Stimulated activated CD4-positive, alpha-beta T cell treated with anti-CD3 and anti-CD28 coated beads, Interleukin-4, amount 100 ng/mL, for 1 hour (primary cell): ENCODE data around the gene LPP.
"Not testable (repeated sequence)": the region's sequence is repeated elsewhere in the genome, so short reads cannot be mapped to it uniquely, and the experiment has no call there.

Experiments used
- DNase-seq: peaks from one replicate; pipeline ENCODE4 v3.0.0-alpha.2; 2020

The LPP gene

DNA sequence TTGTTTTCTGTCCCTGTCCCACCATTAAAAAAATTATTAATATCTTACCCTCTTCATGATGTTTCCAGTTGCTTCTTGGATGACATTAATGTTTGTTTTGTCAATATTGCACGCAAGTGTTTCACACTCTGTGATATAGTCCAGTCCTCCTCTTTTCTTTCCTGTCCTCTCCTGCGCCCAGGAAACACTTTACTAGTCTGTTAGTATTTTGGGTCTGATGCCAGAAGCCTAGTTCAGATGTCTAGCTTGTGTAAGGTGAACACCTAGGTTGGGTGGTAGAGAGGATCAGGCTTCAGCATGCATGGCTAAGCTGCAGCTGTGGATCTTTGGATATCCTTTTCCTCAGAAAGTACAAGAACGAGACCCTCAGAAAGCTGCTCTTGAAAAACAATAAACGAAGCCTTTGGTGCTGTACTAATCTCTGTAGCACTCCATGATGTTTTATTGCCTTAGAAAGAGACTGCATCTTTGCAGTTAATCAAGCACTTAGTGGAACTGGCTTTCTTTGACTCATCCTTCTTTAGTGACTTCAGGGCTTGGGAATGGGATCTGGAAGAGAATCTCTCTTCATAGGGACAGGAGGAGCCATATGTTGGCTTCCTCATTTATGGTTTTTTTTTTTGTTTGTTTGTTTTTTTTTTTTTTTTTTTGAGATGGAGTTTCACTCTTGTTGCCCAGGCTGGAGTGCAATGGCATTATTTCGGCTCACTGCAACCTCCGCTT is 253.4 kb downstream of the LPP start:
- no peak for DNase-seq

DNA sequence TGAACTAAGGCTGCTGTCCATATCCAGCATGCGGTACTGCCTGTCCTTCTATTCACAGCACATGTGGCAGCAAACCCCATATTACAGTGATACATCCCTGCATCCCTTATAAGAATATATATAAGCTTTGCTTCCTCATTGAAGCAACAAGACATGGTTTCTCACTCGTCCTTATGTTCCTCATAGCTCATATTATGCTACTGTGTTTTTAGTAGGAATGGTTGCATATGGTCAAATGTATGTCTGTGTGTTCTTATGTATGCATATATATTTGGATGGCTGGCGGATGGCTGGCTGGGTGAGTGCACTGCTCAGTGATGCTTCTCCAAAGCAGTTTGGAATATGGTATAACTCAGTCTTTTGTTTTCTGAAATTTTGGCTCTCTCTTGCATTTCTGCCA is 254.9 kb downstream of the LPP start:
- no peak for DNase-seq

DNA sequence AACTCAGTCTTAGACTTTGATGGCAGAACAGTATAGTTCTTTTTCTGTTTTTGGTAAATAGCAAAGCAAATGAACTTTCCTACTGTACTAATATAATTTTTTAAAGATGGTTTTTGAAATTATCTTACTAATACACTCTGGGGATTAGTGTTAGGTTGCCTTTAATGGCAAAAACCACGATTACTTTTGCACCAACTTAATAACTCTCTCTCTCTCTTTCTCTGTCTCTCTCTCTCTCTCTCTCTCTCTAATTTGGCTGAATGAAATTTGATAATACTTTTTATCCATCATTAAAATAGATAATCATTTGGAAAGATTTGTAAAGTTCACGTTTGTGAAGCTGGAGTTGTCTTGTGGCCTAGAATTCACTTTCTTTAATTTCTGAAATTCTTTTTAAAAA is 257.8 kb downstream of the LPP start:
- no peak for DNase-seq

DNA sequence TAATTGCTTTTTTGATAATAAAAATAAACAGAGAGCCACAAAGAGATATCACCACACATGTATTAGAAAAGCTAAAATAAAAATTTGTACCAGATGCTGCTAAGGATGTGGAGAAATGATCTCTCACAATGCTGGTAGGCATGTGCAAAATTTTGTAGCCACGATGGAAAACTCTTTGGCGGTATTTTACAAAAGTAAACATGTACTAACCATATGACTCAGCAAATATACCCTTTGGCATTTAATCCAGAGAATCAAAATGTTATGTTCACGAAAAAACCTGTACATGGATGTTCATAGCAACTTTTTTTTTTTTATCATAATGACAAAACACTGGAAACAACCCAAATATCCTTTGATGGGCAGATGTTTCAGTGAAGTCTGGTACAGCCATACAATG is 261.2 kb downstream of the LPP start:
- DNase-seq: no peak

DNA sequence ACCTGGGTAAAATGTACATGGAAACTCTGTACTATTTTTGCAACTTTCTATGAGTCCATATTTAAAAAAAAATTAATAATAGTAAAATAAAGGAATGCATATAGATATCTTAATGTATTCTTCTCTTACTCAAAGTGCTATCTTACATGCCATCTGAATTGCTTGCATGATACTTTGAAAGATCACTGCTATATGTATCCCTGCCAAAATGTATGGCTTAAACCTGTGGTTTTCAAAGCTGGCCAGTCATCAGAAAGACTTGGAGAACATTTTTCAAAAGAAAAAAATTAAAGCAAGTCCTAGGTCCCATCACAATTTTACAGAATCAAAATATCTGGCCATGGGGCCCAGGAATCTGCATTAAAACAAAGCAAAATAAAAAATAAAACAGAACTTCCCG is 262.1 kb downstream of the LPP start:
- no peak for DNase-seq

DNA sequence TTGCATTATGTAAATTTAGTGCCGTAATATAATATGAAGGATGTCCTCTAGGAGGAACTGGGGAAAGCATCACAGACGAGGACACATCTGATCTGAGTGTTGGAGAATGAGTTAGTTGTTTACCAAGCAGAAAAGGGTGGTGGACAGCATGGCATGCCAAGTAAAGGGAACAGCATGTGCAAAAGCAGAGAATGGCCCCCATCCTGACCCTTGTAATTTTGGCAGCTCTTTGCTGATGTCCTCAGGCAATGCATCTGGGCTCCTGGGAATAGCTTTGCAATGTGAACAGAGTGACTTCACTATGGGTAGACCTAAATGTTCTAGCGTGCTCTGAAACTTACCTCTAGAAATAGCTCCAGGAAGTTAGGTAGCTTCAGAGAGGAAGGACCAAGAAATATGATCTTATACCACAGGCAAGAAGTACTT is 263.3 kb downstream of the LPP start:
- DNase-seq: no peak

DNA sequence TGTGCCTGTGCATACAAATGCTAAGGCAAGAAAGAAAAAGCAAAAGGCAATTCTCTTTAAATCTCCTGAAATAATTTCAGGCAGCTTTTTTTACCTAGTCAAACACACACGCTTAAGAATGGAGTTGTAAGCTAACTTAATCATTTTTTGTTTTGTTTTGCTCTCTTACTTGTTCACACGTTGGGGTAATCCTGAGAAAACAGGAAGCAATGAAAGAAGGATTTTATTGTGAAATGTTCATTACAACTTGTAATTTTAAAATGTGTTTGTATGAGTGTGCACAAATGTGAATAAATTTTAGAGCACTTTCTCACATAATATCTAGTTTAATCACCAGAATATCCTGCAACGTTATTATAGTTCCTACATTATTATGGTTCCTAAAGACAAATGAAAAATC is 263.8 kb downstream of the LPP start:
- no peak for DNase-seq

DNA sequence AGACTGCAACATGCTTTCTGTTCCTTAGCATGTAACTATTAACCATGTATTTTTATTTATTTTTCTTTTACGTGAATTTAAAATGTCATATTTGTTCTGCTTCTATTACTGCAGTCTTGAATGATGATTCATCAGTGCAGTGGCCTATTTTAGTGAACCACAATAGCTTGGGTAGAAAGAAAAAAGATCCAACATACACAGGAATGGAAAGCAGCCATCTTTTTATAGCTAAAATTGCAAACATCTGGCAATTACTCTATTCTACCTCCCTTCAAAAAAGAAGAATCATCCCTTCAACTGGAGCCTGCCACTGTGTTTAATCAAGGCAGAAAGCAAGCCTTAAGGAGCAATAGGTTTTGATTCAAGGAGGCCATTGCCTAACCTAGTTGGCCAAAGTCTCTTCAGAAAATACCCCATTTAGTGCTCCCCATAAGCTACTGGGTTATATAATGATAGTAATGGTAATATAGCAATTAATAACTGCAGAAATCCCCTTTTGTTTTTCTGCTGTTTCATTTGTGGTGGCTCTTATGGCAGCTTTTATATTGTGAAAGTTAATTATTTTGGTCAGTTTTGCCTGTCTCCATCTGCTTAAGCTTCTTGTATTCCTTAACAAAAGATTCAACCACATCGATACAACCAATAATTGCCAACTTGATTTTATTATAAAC is 267.3 kb downstream of the LPP start:
- DNase-seq: no peak

DNA sequence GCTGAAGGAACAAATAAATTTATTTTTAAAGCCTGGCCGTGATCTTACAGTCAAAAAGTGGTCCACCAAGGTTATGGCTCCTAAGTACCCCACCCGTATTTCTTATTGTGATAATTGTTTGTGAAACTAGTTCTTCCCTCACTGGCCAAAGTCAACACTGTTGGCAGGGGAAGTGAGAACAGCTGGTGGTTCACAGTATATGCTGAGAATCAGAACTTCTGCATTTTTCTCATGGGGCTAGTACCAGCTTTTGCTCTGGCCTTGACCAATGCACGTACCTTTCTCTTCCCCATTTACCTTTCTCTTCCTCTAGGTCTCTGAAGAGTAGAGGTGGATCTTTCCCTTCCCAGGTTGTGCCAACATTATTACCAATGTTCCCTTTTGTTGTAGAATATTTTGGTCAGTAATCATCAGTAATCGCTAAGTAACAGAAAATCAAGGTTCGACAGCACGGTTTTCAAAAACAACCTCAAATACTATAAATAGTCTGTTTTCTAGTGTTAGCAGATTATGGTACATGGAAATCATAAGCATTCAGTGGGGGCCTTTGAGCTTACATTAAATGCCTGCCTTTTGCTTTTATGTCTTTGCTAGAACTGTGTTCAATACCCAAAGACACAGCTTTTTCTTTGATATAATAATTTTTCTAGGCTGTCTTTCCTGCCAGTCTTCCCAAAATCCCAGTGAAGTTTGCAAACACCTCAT is 268.0 kb downstream of the LPP start:
- no peak for DNase-seq

DNA sequence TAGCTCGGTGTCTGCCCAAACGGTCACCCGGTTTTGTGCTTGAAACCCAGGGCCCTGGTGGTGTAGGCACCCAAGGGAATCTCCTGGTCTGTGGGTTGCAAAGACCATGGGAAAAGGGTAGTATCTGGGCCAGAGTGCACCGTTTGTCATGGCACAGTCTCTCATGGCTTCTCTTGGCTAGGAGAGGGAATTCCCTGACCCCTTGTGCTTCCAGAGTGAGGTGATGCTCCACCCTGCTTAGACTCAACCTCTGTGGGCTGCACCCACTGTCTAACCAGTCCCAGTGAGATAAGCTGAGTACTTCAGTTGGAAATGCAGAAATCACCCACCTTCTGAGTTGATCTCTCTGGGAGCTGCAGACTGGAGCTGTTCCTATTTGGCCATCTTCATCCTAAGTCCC is 274.0 kb downstream of the LPP start:
- DNase-seq: not testable (repeated sequence)

DNA sequence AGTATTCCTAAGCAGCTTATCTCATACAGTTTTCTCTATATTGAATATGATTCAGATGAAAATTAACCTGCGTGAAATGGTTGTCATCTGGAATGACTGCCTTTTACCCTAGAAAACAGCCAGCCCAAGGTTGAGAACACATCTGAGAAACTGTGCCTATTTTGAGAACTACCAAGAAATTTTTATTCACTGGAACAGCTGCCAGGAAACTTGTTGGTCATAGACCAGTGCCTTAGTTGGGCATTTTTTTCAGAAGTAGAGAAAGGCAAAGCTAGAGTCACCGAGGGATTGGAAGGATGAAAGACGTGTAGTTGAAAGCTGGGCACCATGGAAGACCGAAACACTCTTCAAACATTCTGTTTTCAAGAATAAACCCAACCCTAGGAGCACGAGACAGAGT is 277.1 kb downstream of the LPP start:
- no peak for DNase-seq

DNA sequence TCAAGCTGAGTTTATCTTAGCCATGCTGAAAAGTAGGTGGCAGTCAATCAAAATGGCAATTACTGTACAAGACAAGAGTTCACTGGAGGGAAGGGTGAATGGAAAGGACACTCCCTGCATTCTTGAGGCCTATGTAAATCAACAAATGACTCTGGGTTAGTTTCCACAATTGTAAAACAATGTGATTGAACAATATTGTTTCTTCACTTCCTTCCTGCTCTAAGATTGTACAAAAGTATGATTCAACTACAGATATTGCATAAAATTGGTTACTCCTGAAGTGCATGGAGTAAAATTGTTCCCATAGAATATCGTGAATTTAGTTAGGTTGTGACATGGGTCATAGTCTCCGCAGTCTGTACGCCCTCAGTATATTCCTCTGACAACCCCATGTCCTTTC is 277.6 kb downstream of the LPP start:
- DNase-seq: no peak

DNA sequence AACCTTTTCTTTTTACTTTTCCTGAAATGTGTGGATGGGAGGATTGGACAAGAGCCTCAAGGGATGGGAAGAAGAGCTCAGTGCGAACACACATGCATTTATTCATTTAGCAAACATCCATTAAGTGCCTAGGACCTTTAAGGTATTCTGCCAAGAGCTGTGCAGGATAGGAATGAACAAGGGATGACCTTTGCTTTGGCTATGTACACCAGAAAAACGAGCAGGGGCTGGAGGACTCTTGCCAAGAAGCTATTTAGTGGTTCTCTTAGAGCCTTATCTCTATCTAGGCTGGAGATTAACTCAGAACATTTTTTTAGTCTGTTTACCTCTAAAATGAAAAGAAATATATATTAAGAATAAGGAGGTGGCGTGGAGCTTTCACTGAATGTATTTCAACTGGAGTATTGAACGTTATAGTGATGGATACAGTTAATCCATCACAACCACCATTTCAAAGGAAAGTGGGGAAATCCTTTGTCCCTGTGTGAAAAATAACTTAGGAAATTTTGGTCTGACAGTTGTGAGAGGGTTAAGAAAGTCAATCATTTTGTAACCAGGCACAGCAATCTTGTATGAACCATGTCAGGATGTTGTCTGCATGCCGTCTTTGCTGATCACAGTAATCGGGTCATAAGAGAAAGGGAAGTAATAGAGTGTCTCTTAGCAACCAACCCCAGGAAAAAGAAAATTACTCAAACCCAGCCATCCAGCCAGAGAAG is 279.0 kb downstream of the LPP start:
- DNase-seq: no peak

DNA sequence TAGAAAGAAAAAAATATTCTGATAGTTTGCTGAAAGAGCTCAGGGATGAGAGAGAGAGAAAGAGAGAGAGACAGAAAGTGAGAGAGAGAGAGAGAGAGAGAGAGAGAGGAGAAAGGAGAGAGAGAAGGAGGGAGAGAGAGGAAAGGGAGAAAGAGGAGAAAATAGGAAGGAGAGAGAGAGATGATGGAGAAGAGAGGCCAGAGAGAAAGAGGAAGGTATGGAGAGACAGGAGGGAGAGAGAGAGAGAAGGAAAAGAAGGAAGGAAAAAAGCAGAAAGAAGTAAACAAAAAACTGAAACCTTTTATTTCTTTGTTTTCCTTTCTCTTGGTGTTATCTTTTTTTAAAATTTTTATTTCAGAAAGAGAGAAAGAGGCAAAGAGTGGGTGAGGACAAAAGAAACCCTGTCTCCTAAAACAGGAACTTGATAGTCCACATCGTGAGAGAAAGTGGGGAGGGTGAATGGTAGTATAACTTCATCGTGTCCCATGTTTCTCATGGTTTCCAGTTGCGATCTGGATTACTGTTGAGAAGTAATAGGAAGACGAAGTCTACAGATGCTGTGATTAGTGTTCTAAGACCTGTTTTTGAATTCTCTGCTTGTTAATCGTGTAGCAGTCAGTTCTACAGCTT is 279.7 kb downstream of the LPP start:
- no peak for DNase-seq

DNA sequence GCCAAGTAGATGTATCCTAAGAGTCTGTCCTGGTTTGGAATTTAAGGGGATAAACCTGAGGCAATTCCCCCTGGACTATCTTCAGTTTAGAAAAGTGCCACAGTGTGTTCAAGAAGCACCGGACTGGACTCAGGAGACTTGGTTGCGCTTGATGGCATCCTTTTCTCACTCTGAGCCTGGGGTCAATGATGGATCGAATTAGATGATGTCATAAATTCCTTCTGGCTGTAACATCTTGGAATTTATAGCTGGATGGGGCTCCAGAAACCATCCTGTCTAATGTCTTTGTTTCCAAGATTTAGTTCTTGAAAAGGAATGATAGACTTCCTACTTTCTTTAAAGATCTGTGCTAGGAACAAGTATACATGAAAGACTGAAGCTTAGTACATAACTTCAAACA is 280.6 kb downstream of the LPP start:
- DNase-seq: no peak

DNA sequence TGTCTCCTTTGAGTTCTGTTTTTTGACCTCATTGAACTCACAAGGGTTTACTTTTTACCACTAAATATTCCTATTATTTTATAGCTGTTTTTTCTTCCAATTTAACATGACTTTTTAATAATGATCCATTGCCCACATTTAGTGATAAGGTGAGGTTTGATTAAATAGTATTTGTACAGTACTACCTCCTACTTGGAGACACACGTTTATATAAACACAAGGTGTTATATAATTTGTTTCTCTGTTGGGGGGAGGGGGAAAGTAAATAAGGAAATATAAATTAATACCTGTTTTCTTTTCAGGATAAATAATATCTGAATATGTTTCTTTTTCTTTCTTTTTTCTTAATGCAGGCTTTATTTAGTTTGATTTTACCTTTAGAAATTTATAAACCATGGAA is 281.3 kb downstream of the LPP start:
- DNase-seq: no peak

DNA sequence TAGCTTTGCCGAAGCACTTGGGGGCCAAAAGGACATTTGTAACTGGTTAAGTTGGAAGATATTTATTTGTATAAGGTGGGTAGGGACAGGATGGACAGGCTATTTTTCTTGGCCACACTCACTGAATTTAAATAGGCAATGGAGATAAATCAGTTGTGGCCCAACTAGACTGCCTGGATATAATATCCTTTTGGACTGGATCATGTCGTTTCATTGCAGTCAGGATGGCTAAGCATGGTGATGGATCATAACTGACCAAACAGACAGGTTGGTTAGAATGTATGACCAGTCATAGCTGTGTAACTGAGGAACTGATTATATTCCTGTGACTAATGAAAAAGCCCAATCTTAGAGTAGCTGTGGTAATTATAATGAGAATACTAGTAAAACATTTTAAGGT is 284.0 kb downstream of the LPP start:
- no peak for DNase-seq

DNA sequence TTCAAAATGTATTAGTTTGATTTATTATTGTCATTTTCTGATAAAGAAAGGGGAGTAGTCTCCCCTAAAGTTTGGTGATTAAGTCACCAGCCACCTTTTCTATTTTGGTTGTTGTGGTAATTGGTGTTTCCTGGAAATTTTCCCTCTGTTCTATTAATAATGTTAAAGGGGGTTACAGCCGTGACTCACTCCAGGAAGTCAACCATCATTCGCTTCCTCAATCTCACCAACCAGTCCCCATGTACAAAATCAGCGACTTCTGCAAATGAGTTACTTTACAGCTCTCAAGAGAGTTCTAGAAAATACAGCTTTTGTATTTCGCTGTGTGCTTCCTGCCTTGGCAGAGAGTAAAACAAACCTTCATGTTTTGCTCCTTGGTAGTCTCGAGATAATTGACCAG is 285.1 kb downstream of the LPP start:
- DNase-seq: peak; percentile 7

DNA sequence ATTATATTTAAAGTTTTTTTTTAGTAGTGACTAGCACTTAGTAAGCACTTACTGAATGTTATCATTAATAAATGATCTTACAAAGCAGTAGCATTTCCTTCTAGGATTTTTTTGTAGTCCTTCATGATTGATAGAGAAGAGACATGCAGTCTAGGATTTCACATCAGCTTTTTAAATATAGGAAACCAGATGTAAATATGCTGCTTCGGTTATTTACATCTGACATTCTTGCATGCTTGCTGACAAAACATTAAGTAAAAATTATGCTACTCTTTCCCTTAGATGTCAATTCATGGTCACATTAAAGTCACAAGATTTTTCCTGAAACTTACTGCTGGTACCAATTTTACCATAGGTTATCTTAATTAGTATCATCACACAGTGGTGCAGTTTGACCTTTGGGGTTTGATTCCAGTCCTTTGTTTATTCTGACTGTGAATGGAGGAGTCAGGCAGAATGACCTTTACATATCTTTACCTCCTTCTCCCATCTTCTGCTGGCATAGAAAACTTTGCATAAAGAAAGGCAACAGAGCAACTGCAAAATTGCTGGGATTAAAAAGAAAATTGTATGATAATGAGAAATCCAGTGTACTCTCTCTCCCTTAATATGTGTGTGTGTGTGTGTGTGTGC is 286.5 kb downstream of the LPP start:
- DNase-seq: no peak

DNA sequence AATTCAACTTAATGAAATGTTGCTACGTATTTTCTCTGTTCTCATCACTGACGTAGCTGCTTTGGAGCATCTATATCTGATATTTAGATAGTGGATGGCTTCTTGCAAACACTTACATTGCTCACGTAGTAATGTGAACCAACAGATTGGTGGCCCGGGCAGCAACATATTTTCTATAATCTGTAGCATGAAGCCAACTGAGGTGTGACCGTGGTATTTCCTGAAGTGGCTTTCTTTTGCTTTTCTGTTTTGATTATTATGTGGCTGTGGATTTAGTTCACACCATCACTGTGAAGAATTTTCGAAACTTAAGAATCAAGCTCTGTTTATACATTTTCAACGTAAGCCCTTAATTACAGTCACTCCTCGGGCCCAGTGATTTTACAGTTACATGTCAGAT is 288.5 kb downstream of the LPP start:
- no peak for DNase-seq

DNA sequence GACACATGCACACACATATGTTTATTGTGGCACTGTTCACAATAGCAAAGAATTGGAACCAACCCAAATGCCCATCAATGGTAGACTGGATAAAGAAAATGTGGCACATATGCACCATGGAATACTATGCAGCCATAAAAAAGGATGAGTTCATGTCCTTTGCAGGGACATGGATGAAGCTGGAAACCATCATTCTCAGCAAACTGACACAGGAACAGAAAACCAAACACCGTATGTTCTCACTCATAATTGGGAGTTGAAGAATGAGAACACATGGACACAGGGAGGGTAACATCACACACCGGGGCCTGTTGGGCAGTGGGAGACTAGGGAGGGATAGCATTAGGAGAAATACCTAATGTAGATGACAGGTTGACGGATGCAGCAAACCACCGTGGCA is 291.2 kb downstream of the LPP start:
- not testable (repeated sequence) for DNase-seq

DNA sequence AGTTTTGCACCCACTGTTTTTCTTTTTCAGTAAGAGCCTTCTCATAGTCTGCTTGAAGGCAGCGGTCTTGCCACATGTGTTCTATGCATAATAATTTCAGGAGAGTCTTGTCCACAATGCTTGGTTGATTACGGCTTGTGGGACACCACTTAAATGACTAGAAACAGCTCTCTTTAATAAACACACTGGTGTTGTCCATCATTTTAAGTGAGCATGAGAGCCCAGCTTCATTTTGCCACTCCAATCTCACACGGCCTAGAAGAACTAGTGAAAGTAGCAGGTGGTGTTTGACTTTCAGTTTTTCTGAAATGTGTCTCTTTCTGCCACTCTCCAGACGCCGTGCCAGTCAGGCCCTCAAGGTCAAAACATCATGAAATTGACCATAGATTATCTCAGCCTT is 292.1 kb downstream of the LPP start:
- no peak for DNase-seq

DNA sequence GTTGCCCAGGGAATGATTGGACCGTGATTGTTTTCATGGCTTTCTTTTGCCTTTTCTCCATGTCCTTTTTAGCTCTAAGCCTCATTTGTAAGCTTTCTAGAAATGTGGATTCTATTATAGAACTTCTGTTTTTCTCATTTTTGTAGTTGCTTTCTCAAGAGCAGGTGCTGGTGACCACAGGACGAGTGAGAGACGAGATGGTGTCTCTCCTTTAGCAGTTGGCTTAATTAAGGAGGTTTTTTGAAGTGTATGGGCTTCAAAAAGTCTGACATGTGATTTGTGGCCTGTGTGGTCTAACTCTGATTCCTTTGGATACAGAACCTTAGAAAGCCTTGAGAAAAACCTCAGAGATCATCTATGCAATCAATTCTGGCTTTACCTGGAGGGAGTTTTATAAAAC is 292.8 kb downstream of the LPP start:
- DNase-seq: no peak
